CD14-positive monocyte (primary cell): ENCODE measurements around the gene CSPG5. TPM values are rescaled to one million over a fixed set of nuclear protein-coding genes. Genes with fewer than 3 reads are reported as not detected.

ENCODE experiments used
- DNase-seq, 3 donors: peaks; one replicate each; pipeline ENCODE4 v3.0.0-alpha.2; 2011 to 2022
- H2AFZ ChIP-seq: 2 replicates; pipeline ENCODE4 v1.6.0; 2012; ENCODE audit warnings: mild to moderate bottlenecking, low read depth, low read length, inconsistent platforms; ENCODE audit not compliant: insufficient read depth, poor library complexity, severe bottlenecking
- H3K27ac ChIP-seq, 2 donors: 1 replicate in 1 of 2; 2 replicates in 1 of 2; pipeline ENCODE4 v1.5.1; 2012 to 2013; ENCODE audit warnings: low read length in 2 of 2, control low read depth in 1 of 2, inconsistent platforms in 1 of 2, low read depth in 1 of 2, mild to moderate bottlenecking in 1 of 2
- H3K27me3 ChIP-seq, 2 donors: one replicate each; pipeline versions ENCODE4 v1.6.0 to v1.6.1; 2011 to 2013; ENCODE audit warnings: low read length in 2 of 2; ENCODE audit not compliant: control insufficient read depth in 2 of 2, insufficient read depth in 2 of 2
- H3K36me3 ChIP-seq, 2 donors: replicated peaks in 1 of 2; 1 replicate in 1 of 2; 2 replicates in 1 of 2; pipeline versions ENCODE4 v1.5.1 to v1.6.1; 2012 to 2013; ENCODE audit warnings: low read length in 2 of 2, control low read depth in 1 of 2, inconsistent platforms in 1 of 2, mild to moderate bottlenecking in 1 of 2; ENCODE audit not compliant: insufficient read depth in 2 of 2, control insufficient read depth in 1 of 2
- H3K4me1 ChIP-seq, 2 donors: 1 replicate in 1 of 2; 2 replicates in 1 of 2; pipeline versions ENCODE4 v1.5.1 to v1.6.1; 2012 to 2013; ENCODE audit warnings: low read length in 2 of 2, control low read depth in 1 of 2, inconsistent platforms in 1 of 2, mild to moderate bottlenecking in 1 of 2, moderate library complexity in 1 of 2; ENCODE audit not compliant: insufficient read depth in 2 of 2, control insufficient read depth in 1 of 2
- H3K4me2 ChIP-seq: replicated peaks from 2 replicates; pipeline ENCODE3; 2012; ENCODE audit warnings: low read length, moderate library complexity, mild to moderate bottlenecking; ENCODE audit not compliant: poor library complexity, severe bottlenecking; ENCODE audit errors: extremely low read depth
- H3K4me3 ChIP-seq, 3 experiments: fragments of 200-600 bp in 1 of 3; sonication (generic) in 1 of 3; replicated peaks in 1 of 3; 1 replicate in 2 of 3; 2 replicates in 1 of 3; pipeline ENCODE4 v1.5.1; 2011 to 2013; ENCODE audit warnings: low read length in 3 of 3, mild to moderate bottlenecking in 3 of 3, control low read depth in 2 of 3, low read depth in 2 of 3, inconsistent platforms in 1 of 3, moderate library complexity in 1 of 3
- H3K79me2 ChIP-seq: 2 replicates; pipeline ENCODE4 v1.6.0; 2012; ENCODE audit warnings: mild to moderate bottlenecking, control low read depth, inconsistent platforms, low read length, moderate library complexity; ENCODE audit not compliant: insufficient read depth
- H3K9ac ChIP-seq: 2 replicates; pipeline ENCODE4 v1.6.0; 2017; ENCODE audit warnings: low read length, mild to moderate bottlenecking; ENCODE audit not compliant: insufficient read depth, poor library complexity, severe bottlenecking
- H3K9me3 ChIP-seq, 2 donors: replicated peaks in 1 of 2; 1 replicate in 1 of 2; 2 replicates in 1 of 2; pipeline versions ENCODE4 v1.5.1 to v1.6.1; 2012 to 2013; ENCODE audit warnings: low read length in 2 of 2, control low read depth in 1 of 2; ENCODE audit not compliant: control insufficient read depth in 1 of 2, insufficient read depth in 1 of 2
- H4K20me1 ChIP-seq: 2 replicates; pipeline ENCODE4 v1.6.0; 2012; ENCODE audit warnings: mild to moderate bottlenecking, low read length, control low read depth, moderate library complexity; ENCODE audit not compliant: insufficient read depth
- H3K27ac Mint-ChIP-seq, 7 donors: one replicate each; pipeline ENCODE4 v1.8.0; 2020; ENCODE audit warnings: mild to moderate bottlenecking in 7 of 7, mixed read lengths in 7 of 7, moderate library complexity in 6 of 7, inconsistent platforms in 2 of 7
- H3K27me3 Mint-ChIP-seq, 3 donors: one replicate each; pipeline ENCODE4 v1.8.0; 2021 to 2022; ENCODE audit warnings: low read depth in 3 of 3, mild to moderate bottlenecking in 3 of 3, mixed read lengths in 3 of 3, moderate library complexity in 3 of 3, inconsistent platforms in 1 of 3
- H3K36me3 Mint-ChIP-seq, 2 donors: one replicate each; pipeline ENCODE4 v1.8.0; 2020; ENCODE audit warnings: mixed read lengths in 2 of 2, inconsistent platforms in 1 of 2, mild to moderate bottlenecking in 1 of 2
- H3K4me1 Mint-ChIP-seq: one replicate; pipeline ENCODE4 v1.8.0; 2020; ENCODE audit warnings: mild to moderate bottlenecking, mixed read lengths
- H3K4me3 Mint-ChIP-seq, 2 donors: one replicate each; pipeline ENCODE4 v1.8.0; 2020; ENCODE audit warnings: mild to moderate bottlenecking in 2 of 2, mixed read lengths in 2 of 2, moderate library complexity in 1 of 2
- H3K9me3 Mint-ChIP-seq, 7 donors: one replicate each; pipeline ENCODE4 v1.8.0; 2020 to 2022; ENCODE audit warnings: mixed read lengths in 7 of 7, mild to moderate bottlenecking in 6 of 7, moderate library complexity in 6 of 7, inconsistent platforms in 2 of 7
- WGBS: methylation state at CpG from one replicate; pipeline ENCODE4 v1.1.5; 2013; ENCODE audit warnings: missing lambda C conversion rate; ENCODE audit not compliant: insufficient coverage; 5-methylcytosine and 5-hydroxymethylcytosine counted together
- intact Hi-C, 2 donors: fragments of 100-400 bp; cut with micrococcal nuclease; formaldehyde crosslinking; loops; one replicate each; pipeline versions ENCODE4 v1.15.0 to v1.15.1; 2023
- polyA plus RNA-seq, 3 donors: library from polyadenylated mRNA; depleted of rRNA in 1 of 3; unstranded in 2 of 3; stranded (reverse) in 1 of 3; fragments of 300-500 nt in 2 of 3; fragments of >200 nt in 1 of 3; fragmentation: Illumina TruSeq in 2 of 3; gene quantifications; 1 replicate in 2 of 3; 2 replicates in 1 of 3; pipeline ENCODE4 v1.2.3, GENCODE V29; 2012 to 2021
- TF ChIP-seq, protein P1 (sequence below): fragments of 200-600 bp; IDR thresholded peaks from one replicate; pipeline ENCODE4 v1.8.0; 2022; ENCODE audit warnings: antibody characterized with exemption, mild to moderate bottlenecking

Gene CSPG5
- polyA plus RNA-seq, 3 donors = not detected

DNA sequence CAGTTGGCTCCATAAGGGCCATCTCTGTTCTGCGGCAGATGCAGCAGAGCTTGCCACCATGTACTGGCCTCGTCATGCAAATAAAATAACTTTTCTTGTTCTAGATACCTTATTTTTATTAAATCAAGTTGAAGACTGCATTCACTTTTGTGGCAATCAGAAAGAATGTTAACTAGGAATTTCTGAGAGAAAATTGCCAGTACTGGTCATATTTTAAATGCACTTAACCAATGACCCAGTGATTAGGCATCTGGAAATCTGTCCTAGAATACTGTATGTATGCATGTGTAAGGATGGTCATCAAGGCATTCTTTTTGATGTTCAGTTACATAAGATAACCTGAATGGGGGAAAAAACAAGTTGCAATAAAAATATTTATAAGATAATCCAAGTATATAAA, 34.2 kb upstream of the CSPG5 start:
- H4K20me1 ChIP-seq = no peaks in the 10 kb centered on the region
- no peak for DNase-seq
- intact Hi-C loops = no loop called here
- no peak overlapping the region for H2AFZ ChIP-seq
- H3K36me3 ChIP-seq = peaks cover 68 to 99% of the 10 kb centered on the region in 2 donors
- no peak overlapping the region for H3K4me3 ChIP-seq
- WGBS = no CpG with 5 or more reads among the region's 2 CpGs
- no peak overlapping the region for H3K4me3 Mint-ChIP-seq
- no peaks in the 10 kb centered on the region for H3K4me1 ChIP-seq
- H3K9me3 Mint-ChIP-seq = no peaks in the 10 kb centered on the region
- H3K27ac Mint-ChIP-seq = no peak overlapping the region
- H3K27ac ChIP-seq = no peak overlapping the region
- no peaks in the 10 kb centered on the region for H3K27me3 Mint-ChIP-seq
- no peaks in the 10 kb centered on the region for H3K4me1 Mint-ChIP-seq
- H3K79me2 ChIP-seq = no peaks in the 10 kb centered on the region
- no peak overlapping the region for H3K9ac ChIP-seq
- H3K9me3 ChIP-seq = no peaks in the 10 kb centered on the region
- TF ChIP-seq, protein P1, sequence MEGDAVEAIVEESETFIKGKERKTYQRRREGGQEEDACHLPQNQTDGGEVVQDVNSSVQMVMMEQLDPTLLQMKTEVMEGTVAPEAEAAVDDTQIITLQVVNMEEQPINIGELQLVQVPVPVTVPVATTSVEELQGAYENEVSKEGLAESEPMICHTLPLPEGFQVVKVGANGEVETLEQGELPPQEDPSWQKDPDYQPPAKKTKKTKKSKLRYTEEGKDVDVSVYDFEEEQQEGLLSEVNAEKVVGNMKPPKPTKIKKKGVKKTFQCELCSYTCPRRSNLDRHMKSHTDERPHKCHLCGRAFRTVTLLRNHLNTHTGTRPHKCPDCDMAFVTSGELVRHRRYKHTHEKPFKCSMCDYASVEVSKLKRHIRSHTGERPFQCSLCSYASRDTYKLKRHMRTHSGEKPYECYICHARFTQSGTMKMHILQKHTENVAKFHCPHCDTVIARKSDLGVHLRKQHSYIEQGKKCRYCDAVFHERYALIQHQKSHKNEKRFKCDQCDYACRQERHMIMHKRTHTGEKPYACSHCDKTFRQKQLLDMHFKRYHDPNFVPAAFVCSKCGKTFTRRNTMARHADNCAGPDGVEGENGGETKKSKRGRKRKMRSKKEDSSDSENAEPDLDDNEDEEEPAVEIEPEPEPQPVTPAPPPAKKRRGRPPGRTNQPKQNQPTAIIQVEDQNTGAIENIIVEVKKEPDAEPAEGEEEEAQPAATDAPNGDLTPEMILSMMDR = no peak
- no peaks in the 10 kb centered on the region for H3K27me3 ChIP-seq
- H3K36me3 Mint-ChIP-seq = peaks cover 55 to 56% of the 10 kb centered on the region in 2 donors
- H3K4me2 ChIP-seq = no peak overlapping the region

DNA sequence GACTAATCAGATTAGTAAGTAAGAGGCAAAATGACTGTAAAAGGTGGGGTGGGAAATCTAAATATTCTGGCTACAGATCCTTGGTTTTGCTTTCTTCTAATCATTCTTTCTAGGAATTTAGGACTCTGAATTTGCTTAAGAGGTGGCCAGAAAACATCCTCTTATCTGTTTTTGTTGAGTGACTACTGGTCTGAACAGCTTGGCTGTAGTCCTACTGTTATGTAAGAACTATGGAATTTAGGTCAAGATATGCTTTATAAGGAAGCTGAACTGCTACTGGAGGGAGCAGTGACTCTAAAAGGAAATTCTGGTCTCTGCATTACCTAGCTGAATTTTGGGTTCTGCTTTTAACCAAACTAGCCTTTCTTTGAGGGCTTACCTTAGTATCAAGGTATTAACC, 33.5 kb upstream of the CSPG5 start:
- no peak overlapping the region for H3K9ac ChIP-seq
- no peaks in the 10 kb centered on the region for H3K9me3 ChIP-seq
- intact Hi-C loops = no loop called here
- H3K79me2 ChIP-seq = no peaks in the 10 kb centered on the region
- H3K27ac Mint-ChIP-seq = no peak overlapping the region
- no peaks in the 10 kb centered on the region for H4K20me1 ChIP-seq
- H3K4me2 ChIP-seq = no peak overlapping the region
- peaks cover 67 to 99% of the 10 kb centered on the region in 2 donors for H3K36me3 ChIP-seq
- H3K9me3 Mint-ChIP-seq = no peaks in the 10 kb centered on the region
- peaks cover 52 to 53% of the 10 kb centered on the region in 2 donors for H3K36me3 Mint-ChIP-seq
- no peak overlapping the region for H2AFZ ChIP-seq
- no peaks in the 10 kb centered on the region for H3K4me1 Mint-ChIP-seq
- no peak overlapping the region for H3K4me3 Mint-ChIP-seq
- TF ChIP-seq, protein P1 = no peak
- peak overlapping the region in 1 of 2 donors; percentile 3 for H3K27ac ChIP-seq
- H3K4me1 ChIP-seq = no peaks in the 10 kb centered on the region
- no peak for DNase-seq
- H3K27me3 ChIP-seq = no peaks in the 10 kb centered on the region
- H3K4me3 ChIP-seq = no peak overlapping the region
- H3K27me3 Mint-ChIP-seq = no peaks in the 10 kb centered on the region
